HG03025 (cell line): ENCODE results near the gene RNF133.
"Not testable (repeated sequence)": the region's sequence is repeated elsewhere in the genome, so short reads cannot be mapped to it uniquely, and the experiment has no call there.

Source experiments
- ATAC-seq: cut with Tn5 transposase; IDR thresholded peaks from one replicate; pipeline ENCODE4 v1.9.1; 2021; ENCODE audit warnings: mild to moderate bottlenecking, moderate library complexity; ENCODE audit not compliant: unreplicated experiment, low FRiP score

Gene RNF133

GRCh38 chr7:122691569-122692235 is 7.2 kb downstream of the RNF133 start:
- no peak for ATAC-seq

GRCh38 chr7:122689346-122690109 is 9.4 kb downstream of the RNF133 start:
- no peak for ATAC-seq

GRCh38 chr7:122688400-122688998 is 10.4 kb downstream of the RNF133 start:
- no peak for ATAC-seq

GRCh38 chr7:122686360-122686878 is 12.5 kb downstream of the RNF133 start:
- ATAC-seq = no peak

GRCh38 chr7:122684504-122684903 is 14.4 kb downstream of the RNF133 start:
- no peak for ATAC-seq

GRCh38 chr7:122682815-122683550 is 15.9 kb downstream of the RNF133 start:
- ATAC-seq = no peak

GRCh38 chr7:122681186-122681585 is 17.7 kb downstream of the RNF133 start:
- ATAC-seq = not testable (repeated sequence)

- ATAC-seq = no peak
These were observed 19.1 kb downstream of the RNF133 start for GRCh38 chr7:122679813-122680212.

- ATAC-seq = not testable (repeated sequence)
These were observed 19.6 kb downstream of the RNF133 start for GRCh38 chr7:122679269-122679709.

- ATAC-seq = no peak
These were observed 21.8 kb downstream of the RNF133 start for GRCh38 chr7:122677149-122677548.

GRCh38 chr7:122676466-122676865 is 22.5 kb downstream of the RNF133 start:
- no peak for ATAC-seq

- no peak for ATAC-seq
These were observed 23.3 kb downstream of the RNF133 start for GRCh38 chr7:122675621-122676020.

- no peak for ATAC-seq
These were observed 23.9 kb downstream of the RNF133 start for GRCh38 chr7:122675011-122675410.

- no peak for ATAC-seq
These were observed 24.4 kb downstream of the RNF133 start for GRCh38 chr7:122674502-122674901.

- no peak for ATAC-seq
These were observed 25.0 kb downstream of the RNF133 start for GRCh38 chr7:122673951-122674350.

- ATAC-seq = no peak
These were observed 26.4 kb downstream of the RNF133 start for GRCh38 chr7:122672536-122672935.

GRCh38 chr7:122663733-122664132 is 35.2 kb downstream of the RNF133 start:
- ATAC-seq = no peak

- no peak for ATAC-seq
These were observed 40.1 kb downstream of the RNF133 start for GRCh38 chr7:122658856-122659255.

GRCh38 chr7:122653685-122654084 is 45.2 kb downstream of the RNF133 start:
- ATAC-seq = no peak

- ATAC-seq = no peak
These were observed 46.0 kb downstream of the RNF133 start for GRCh38 chr7:122652876-122653275.

- ATAC-seq = no peak
These were observed 47.5 kb downstream of the RNF133 start for GRCh38 chr7:122651451-122651850.
